Epithelial cell of prostate (primary cell): ENCODE data around the gene RASAL2.
"Not testable (repeated sequence)": the region's sequence is repeated elsewhere in the genome, so short reads cannot be mapped to it uniquely, and the experiment has no call there.

Experiments used
- DNase-seq: peaks from one replicate; pipeline ENCODE4 v3.0.0-alpha.2; 2011; ENCODE audit warnings: low read depth, low spot score
- H3K27ac ChIP-seq: fragments of 450-650 bp; 2 replicates; pipeline ENCODE4 v1.5.1; 2017; ENCODE audit warnings: mild to moderate bottlenecking

The RASAL2 gene

GRCh38 chr1:178066908-178067614 lies 26.8 kb upstream of the RASAL2 start:
- H3K27ac ChIP-seq: no peak overlapping the region
- DNase-seq: no peak

GRCh38 chr1:178071811-178072210 lies 22.1 kb upstream of the RASAL2 start:
- no peak overlapping the region for H3K27ac ChIP-seq
- no peak for DNase-seq

GRCh38 chr1:178072326-178072725 lies 21.6 kb upstream of the RASAL2 start:
- no peak overlapping the region for H3K27ac ChIP-seq
- no peak for DNase-seq

DNA sequence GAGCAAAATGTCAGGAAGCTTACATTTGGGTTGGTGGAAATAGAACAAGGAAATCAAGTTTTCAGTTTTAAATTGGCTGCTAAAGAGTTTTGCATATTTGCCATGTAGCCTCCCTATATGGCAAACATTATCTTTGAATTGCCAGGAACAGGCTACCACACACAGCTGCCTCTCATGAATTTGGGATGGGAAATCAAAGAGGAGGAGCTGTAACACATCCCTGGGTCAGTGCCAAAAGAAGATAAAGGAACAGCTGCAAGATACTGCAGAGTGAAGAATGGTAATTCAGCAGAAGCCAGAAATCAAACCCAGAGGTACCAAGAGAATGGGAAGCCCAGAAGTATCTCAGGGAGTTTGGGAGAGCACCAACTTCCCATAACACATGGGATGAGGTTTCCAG lies 18.6 kb upstream of the RASAL2 start:
- H3K27ac ChIP-seq: no peak overlapping the region
- no peak for DNase-seq

DNA sequence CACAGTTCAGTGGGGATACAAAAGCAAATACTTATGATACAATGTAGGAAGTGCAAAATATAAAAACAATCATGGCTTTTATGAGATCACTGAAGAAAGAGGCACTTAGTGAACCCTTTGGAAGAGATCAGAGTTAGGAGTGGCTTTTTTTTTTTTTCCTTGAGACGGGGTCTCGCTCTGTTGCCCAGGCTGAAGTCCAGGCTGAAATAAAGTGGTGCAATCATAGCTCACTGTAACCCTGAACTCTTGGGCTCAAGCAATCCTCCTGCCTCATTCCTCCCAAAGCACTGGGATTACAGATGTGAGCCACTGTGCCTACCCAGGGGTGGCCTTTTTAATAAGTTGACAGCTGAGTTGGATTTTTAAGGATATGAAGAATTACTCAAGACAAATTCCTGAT lies 17.3 kb upstream of the RASAL2 start:
- no peak overlapping the region for H3K27ac ChIP-seq
- DNase-seq: no peak

GRCh38 chr1:178077917-178078316 lies 16.0 kb upstream of the RASAL2 start:
- no peak for DNase-seq
- H3K27ac ChIP-seq: no peak overlapping the region

- DNase-seq: no peak
- no peak overlapping the region for H3K27ac ChIP-seq
Observed at GRCh38 chr1:178086294-178086693, 7.6 kb upstream of the RASAL2 start.

- no peak overlapping the region for H3K27ac ChIP-seq
- DNase-seq: no peak
Observed at GRCh38 chr1:178086766-178087165, 7.1 kb upstream of the RASAL2 start.

DNA sequence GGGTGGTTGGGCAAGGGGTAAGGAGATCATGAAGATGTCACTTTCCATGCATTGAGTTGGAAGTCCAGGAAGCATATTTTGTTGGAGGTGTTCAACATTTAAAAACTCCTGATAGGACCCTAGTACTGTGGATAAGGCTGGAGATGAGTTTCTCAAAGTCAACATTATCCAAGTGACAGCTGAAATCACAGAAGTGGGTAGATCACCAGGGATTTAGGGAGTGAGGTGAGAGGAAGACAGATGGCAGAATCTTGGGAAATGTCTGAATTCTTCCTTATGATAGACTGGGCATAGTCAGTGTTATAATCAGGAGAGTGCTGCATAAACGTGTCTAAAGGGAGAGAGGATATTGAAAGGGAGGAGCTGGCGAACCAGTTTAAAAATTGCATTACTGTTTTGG lies 5.3 kb upstream of the RASAL2 start:
- no peak overlapping the region for H3K27ac ChIP-seq
- no peak for DNase-seq

GRCh38 chr1:178091454-178091853 lies 2.5 kb upstream of the RASAL2 start:
- H3K27ac ChIP-seq: not testable (repeated sequence)

DNA sequence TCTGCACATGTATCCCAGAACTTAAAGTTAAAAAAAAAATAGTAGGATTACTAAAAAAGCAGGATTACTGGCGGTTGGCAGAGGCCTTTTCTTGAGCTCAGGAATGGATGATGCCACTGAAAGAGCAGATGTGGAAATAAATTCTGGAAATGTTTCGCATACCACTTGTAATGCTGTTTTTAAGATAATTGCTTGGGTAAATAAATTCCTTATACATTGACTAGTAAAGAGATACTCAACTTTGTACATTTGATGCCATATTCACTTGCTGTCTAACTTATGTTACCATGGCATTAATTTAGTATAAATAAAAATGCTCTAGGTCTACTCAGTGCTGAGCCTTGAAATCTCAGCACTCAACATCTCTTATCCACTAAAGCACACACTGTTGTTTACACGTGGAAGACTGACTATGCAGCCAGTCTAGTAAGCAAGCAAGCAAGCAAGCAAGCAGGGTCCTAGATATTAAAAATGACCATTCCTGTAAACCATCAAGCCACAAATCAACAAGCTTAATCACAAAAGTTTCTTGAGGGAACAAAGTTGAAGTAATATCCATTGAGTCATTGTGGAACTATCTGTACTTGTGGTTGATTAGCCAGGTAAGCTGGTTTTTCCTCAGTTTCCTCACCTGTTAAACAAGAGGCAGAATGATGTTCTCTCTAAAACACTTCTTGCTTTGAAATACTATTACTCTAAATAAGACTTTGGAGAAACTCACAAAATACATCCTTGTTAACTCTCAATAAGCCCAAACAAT lies 1.7 kb upstream of the RASAL2 start:
- peak overlapping the region; percentile 74 for H3K27ac ChIP-seq
- DNase-seq: no peak

More at GRCh38 chr1:178091454-178091853, 2.5 kb upstream of the RASAL2 start:
- DNase-seq: not testable (repeated sequence)

- H3K27ac ChIP-seq: peak overlapping the region; percentile 74
- no peak for DNase-seq
Observed at GRCh38 chr1:178092878-178093493, 918 bp upstream of the RASAL2 start.

DNA sequence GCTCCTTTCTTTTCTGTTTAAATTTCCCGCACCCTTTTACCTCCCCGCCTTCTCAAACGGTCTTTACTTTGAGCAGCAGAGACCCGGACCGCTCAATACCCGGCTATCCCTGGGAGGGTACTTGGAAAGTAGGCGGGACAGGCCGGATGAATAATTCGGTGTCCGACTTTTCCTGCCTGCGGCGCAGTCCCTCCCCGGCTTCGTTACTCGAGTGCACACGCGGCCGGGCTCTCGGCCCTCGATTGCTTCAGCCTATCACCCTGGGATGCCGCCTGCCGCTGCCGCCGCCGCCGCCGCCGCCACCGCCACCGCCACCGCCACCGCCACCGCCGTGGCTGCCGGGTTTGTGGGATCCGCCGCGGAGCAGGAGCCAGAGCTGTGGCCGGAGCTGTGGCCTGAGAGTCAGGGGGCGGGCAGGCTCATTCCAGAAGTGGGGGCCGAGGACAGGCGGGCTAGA lies 382 bp upstream of the RASAL2 start:
- peak; percentile 81 for DNase-seq
- peak overlapping the region; percentile 74 for H3K27ac ChIP-seq

- no peak for DNase-seq
- H3K27ac ChIP-seq: peak overlapping the region; percentile 74
Observed at GRCh38 chr1:178094739-178095645, 1.1 kb downstream of the RASAL2 start.

DNA sequence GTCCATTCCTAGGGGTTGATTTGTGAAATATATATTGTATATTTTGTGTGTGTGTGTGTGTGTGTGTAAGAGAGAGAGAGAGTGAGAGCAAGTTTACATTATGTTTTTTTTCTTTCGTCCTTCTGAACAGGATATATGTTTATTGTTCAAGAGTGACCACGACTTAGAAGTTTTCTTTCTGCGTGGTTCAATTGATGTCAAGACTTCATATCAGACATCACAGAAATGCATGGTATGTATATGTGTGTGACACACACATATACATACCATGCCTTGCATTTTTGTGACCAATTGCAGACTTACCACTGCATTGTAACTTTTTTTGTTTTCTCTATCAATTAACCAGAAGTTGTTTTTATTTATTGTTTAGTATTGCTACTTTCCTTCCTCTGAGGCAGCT lies 2.5 kb downstream of the RASAL2 start:
- H3K27ac ChIP-seq: no peak overlapping the region
- DNase-seq: no peak

DNA sequence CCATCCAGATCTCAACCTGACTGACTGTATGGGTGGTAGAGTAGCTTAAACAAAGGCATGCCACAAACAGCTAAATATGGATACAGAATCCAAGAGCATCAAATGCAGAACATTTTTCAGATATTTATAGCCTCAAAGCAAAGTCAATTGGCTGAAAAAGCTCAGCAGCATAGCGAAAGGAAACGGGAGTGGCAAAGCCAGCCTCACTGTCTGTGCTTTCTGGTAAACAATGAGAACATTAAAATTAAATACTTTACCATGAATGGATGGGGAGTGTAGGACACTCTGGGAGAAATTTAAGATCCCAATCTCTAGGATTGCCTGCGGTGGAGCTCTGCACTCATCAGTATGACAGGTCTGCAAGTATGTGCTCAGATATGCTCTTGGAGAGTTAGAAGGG lies 4.4 kb downstream of the RASAL2 start:
- DNase-seq: no peak
- H3K27ac ChIP-seq: no peak overlapping the region

GRCh38 chr1:178101266-178101630 lies 7.3 kb downstream of the RASAL2 start:
- no peak for DNase-seq
- H3K27ac ChIP-seq: no peak overlapping the region

DNA sequence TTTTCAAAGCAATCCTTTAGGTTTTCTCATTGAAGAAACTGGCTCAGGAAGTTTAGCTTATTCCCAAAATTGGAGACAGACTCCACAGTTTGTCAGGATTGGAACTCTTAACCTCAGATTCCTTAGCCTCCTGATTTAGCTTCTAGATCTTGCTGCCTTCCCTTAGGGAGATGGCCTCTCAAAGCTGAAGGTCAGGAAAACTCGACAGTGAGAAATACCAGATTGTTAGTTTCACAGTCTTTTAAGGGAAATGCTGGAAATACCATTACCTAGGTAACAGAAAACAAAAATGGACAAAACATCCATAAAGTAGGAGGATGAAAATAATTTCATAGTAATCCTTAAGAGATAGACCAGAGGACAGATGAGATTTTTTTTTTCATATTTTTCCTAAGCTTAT lies 7.8 kb downstream of the RASAL2 start:
- no peak overlapping the region for H3K27ac ChIP-seq
- DNase-seq: no peak

- H3K27ac ChIP-seq: no peak overlapping the region
- DNase-seq: no peak
Observed at GRCh38 chr1:178102218-178102617, 8.3 kb downstream of the RASAL2 start.

DNA sequence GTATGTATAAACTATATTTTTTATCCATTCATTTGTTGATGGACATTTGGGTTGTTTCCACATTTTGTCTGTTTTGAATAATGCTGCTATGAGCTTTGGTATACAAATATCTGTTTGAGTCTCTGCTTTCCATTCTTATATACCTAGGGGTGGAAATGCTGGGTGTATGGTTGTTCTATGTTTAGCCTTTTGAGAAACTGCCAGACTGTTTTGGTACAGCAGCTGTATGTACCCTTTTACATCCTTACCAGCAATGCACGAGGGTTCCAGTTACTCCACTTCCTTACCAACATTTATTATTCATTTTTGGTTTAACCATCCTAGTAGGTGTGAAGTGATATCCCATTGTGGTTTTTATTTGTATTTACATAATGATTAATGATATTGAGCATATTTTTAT lies 13.9 kb downstream of the RASAL2 start:
- H3K27ac ChIP-seq: no peak overlapping the region
- DNase-seq: no peak
